Fibroblast of lung (primary cell): ENCODE results near the gene HTN1. TPM values are rescaled to one million over a fixed set of nuclear protein-coding genes. Genes with fewer than 3 reads are reported as not detected.
"Not testable (repeated sequence)": the region's sequence is repeated elsewhere in the genome, so short reads cannot be mapped to it uniquely, and the experiment has no call there.

Source experiments
- DNase-seq, 2 donors: peaks; one replicate each; pipeline versions ENCODE4 v3.0.0 to v3.0.0-alpha.2; 2010; ENCODE audit warnings: low read depth in 2 of 2
- H2AFZ ChIP-seq: 2 replicates; pipeline ENCODE4 v1.5.1; 2012; ENCODE audit warnings: low read length, control low read depth, inconsistent platforms
- H3K27ac ChIP-seq: 2 replicates; pipeline ENCODE4 v1.5.1; 2011; ENCODE audit warnings: low read length, control low read depth; ENCODE audit not compliant: insufficient read depth
- H3K27me3 ChIP-seq: 2 replicates; pipeline ENCODE4 v1.5.1; 2011; ENCODE audit warnings: mild to moderate bottlenecking, low read length; ENCODE audit not compliant: control insufficient read depth, insufficient read depth
- H3K36me3 ChIP-seq: 2 replicates; pipeline ENCODE4 v1.5.1; 2011; ENCODE audit warnings: low read length; ENCODE audit not compliant: control insufficient read depth, insufficient read depth
- H3K4me1 ChIP-seq: 2 replicates; pipeline ENCODE4 v1.5.1; 2011; ENCODE audit warnings: low read length; ENCODE audit not compliant: control insufficient read depth, insufficient read depth; ENCODE audit errors: extremely low read depth
- H3K4me2 ChIP-seq: 2 replicates; pipeline ENCODE4 v1.5.1; 2011; ENCODE audit warnings: low read length, control low read depth; ENCODE audit not compliant: insufficient read depth; ENCODE audit errors: extremely low read depth
- H3K4me3 ChIP-seq, 4 experiments: fragments of 200-600 bp in 1 of 4; sonication (generic) in 1 of 4; replicated peaks in 1 of 4; 2 replicates each; pipeline ENCODE4 v1.5.1; 2011 to 2016; ENCODE audit warnings: low read length in 4 of 4, low read depth in 3 of 4, mild to moderate bottlenecking in 3 of 4, control low read depth in 2 of 4, inconsistent platforms in 1 of 4, mixed read lengths in 1 of 4; ENCODE audit not compliant: insufficient read depth in 1 of 4; ENCODE audit errors: control extremely low read depth in 1 of 4
- H3K79me2 ChIP-seq: 2 replicates; pipeline ENCODE4 v1.5.1; 2012; ENCODE audit warnings: mild to moderate bottlenecking, low read length, inconsistent platforms; ENCODE audit not compliant: control insufficient read depth, insufficient read depth
- H3K9ac ChIP-seq: 2 replicates; pipeline ENCODE4 v1.5.1; 2011; ENCODE audit warnings: mild to moderate bottlenecking, low read length, control low read depth; ENCODE audit not compliant: insufficient read depth
- H3K9me3 ChIP-seq: 2 replicates; pipeline ENCODE4 v1.5.1; 2012; ENCODE audit warnings: low read depth, low read length; ENCODE audit not compliant: control insufficient read depth, insufficient read depth
- H4K20me1 ChIP-seq: 2 replicates; pipeline ENCODE4 v1.5.1; 2011; ENCODE audit warnings: low read length; ENCODE audit not compliant: control insufficient read depth, insufficient read depth; ENCODE audit errors: extremely low read depth
- EZH2 ChIP-seq: IDR thresholded peaks from 2 replicates; pipeline ENCODE4 v1.5.1; 2012; ENCODE audit warnings: low read length, control low read depth, mild to moderate bottlenecking; ENCODE audit errors: missing control alignments
- polyA plus RNA-seq, 2 donors: library from polyadenylated mRNA; depleted of rRNA in 1 of 2; stranded (reverse) in 1 of 2; unstranded in 1 of 2; fragments of >200 nt; gene quantifications; 2 replicates each; pipeline ENCODE4 v1.2.1, GENCODE V29; 2011 to 2012; ENCODE audit warnings: missing spikeins in 1 of 2
- total RNA-seq: library from RNA; depleted of rRNA; stranded (reverse); fragments of >200 nt; gene quantifications from 2 replicates; pipeline ENCODE4 v1.2.1, GENCODE V29; 2014
- TF ChIP-seq, protein P1 (sequence below), 2 donors: IDR thresholded peaks in 1 of 2; conservative IDR thresholded peaks in 1 of 2; 1 replicate in 1 of 2; 2 replicates in 1 of 2; pipeline ENCODE4 v1.5.1; 2011 to 2012; ENCODE audit warnings: low read length in 2 of 2, control low read depth in 1 of 2, inconsistent platforms in 1 of 2, low read depth in 1 of 2, mild to moderate bottlenecking in 1 of 2

Gene HTN1
- total and polyA plus RNA-seq, 2 donors (not counting 1 experiment from before 2014, with no cell fraction given) = not detected

- H3K4me2 ChIP-seq = no peak overlapping the region
- H3K79me2 ChIP-seq = no peaks in the 10 kb centered on the region
- no peak overlapping the region for H3K9ac ChIP-seq
- no peak overlapping the region for H2AFZ ChIP-seq
- H3K4me3 ChIP-seq = no peak overlapping the region
- DNase-seq = no peak
- no peak overlapping the region for H3K27ac ChIP-seq
- H3K9me3 ChIP-seq = no peaks in the 10 kb centered on the region
- no peaks in the 10 kb centered on the region for H3K36me3 ChIP-seq
- no peaks in the 10 kb centered on the region for H3K27me3 ChIP-seq
- H4K20me1 ChIP-seq = no peaks in the 10 kb centered on the region
- no peak for TF ChIP-seq EZH2
- TF ChIP-seq, protein P1, sequence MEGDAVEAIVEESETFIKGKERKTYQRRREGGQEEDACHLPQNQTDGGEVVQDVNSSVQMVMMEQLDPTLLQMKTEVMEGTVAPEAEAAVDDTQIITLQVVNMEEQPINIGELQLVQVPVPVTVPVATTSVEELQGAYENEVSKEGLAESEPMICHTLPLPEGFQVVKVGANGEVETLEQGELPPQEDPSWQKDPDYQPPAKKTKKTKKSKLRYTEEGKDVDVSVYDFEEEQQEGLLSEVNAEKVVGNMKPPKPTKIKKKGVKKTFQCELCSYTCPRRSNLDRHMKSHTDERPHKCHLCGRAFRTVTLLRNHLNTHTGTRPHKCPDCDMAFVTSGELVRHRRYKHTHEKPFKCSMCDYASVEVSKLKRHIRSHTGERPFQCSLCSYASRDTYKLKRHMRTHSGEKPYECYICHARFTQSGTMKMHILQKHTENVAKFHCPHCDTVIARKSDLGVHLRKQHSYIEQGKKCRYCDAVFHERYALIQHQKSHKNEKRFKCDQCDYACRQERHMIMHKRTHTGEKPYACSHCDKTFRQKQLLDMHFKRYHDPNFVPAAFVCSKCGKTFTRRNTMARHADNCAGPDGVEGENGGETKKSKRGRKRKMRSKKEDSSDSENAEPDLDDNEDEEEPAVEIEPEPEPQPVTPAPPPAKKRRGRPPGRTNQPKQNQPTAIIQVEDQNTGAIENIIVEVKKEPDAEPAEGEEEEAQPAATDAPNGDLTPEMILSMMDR (conservative IDR thresholded peaks at IDR 0.05 in 1 of 2, IDR thresholded peaks at IDR 0.05 in 1 of 2; ENCODE audit: low read depth in 1 of 2, low read length in 2 of 2) = no peak
- H3K4me1 ChIP-seq = no peaks in the 10 kb centered on the region
These were observed 23.2 kb upstream of the HTN1 start for GRCh38 chr4:70027011-70027410.

DNA sequence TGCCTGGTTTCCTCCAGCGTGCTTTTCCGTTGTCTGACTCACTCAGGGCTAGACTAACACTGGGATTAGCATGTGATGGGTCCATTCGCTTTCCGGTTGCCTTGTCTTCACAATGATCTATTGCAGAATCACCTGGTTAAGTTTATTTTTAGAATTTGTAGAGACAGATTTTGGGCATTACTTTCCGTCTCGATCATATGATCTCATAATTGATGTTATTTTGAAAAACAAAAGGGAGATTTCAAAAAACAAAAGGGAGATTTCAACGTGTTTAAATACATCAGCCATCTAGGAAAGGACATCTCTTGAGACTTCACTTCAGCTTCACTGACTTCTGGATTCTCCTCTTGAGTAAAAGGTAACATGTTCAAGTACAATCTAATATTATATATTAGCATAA, 22.1 kb upstream of the HTN1 start, which contains the start of gene HTN3:
Gene HTN3, plus strand, starts transcription at position 301 of the 400 bp plus-strand sequence. CDS start 2,282 bp downstream, outside the sequence.
- DNase-seq, H3K36me3 ChIP-seq, H3K79me2 ChIP-seq, H3K4me1 ChIP-seq, H4K20me1 ChIP-seq, H3K4me2 ChIP-seq, H3K27ac ChIP-seq, H3K9ac ChIP-seq, H3K27me3 ChIP-seq, H3K9me3 ChIP-seq, H2AFZ ChIP-seq, H3K4me3 ChIP-seq: not testable (repeated sequence)

DNA sequence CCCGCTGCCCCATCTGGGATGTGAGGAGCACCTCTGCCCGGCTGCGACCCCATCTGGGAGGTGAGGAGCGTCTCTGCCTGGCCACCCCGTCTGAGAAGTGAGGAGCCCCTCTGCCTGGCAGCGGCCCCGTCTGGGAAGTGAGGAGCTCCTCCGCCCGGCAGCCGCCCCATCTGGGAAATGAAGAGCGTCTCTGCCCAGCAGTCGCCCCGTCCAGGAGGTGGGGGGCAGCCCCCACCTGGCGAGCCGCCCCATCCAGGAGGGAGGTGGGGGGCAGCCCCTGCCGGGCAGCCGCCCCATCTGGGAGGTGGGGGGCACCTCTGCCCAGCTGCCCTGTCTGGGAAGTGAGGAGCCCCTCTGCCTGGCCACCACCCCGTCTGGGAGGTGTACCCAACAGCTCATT, 12.7 kb upstream of the HTN1 start:
- H4K20me1 ChIP-seq, H3K36me3 ChIP-seq, H3K27me3 ChIP-seq, DNase-seq, H3K9ac ChIP-seq, H3K4me2 ChIP-seq, H3K9me3 ChIP-seq, H3K27ac ChIP-seq, H3K79me2 ChIP-seq, H3K4me1 ChIP-seq, H3K4me3 ChIP-seq, H2AFZ ChIP-seq: not testable (repeated sequence)

DNA sequence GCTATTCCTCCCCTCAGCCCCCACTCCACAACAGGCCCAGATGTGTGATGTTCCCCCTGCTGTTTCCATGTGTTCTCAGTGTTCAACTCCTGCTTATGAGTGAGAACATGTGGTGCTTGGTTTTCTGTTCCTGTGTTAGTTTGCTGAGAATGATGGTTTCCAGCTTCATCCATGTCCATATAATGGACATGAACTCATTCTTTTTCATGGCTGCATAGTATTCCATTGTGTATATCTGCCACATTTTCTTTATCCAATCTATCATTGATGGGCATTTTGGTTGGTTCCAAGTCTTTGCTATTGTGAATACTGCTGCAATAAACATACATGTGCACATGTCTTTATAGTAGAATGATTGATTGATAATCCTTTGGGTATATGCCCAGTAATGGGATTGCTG, 10.3 kb upstream of the HTN1 start:
- not testable (repeated sequence) for H3K9ac ChIP-seq, DNase-seq, H3K27me3 ChIP-seq, H3K79me2 ChIP-seq, H3K9me3 ChIP-seq, H3K4me2 ChIP-seq, H3K4me1 ChIP-seq, H2AFZ ChIP-seq, H3K27ac ChIP-seq, H3K4me3 ChIP-seq, H4K20me1 ChIP-seq, H3K36me3 ChIP-seq
